ENCODE results near the gene KRTAP5-9.

- TF ChIP-seq TAF1 (IDR thresholded peaks at IDR 0.05; ENCODE audit: low read depth) (no peak), MAX (IDR thresholded peaks at IDR 0.05) (no peak), REST (IDR thresholded peaks at IDR 0.05; ENCODE audit: low read depth) (no peak), EP300 (IDR thresholded peaks at IDR 0.05; ENCODE audit: borderline replicate concordance) (no peak), CEBPB (IDR thresholded peaks at IDR 0.05) (no peak)
These were observed 49.1 kb upstream of the KRTAP5-9 start for GRCh38 chr11:71499125-71499524.
